Measurements from ENCODE around the gene PTPRC. TPM values are rescaled to one million over a fixed set of nuclear protein-coding genes. Genes with fewer than 3 reads are reported as not detected.

The PTPRC gene
- total RNA-seq, 1 experiment from 2014 or later, result 0.16 TPM

GRCh38 chr1:198755715-198756114 lies 116.9 kb downstream of the PTPRC start:
- no peak for DNase-seq (ENCODE audit: low read depth)

DNA sequence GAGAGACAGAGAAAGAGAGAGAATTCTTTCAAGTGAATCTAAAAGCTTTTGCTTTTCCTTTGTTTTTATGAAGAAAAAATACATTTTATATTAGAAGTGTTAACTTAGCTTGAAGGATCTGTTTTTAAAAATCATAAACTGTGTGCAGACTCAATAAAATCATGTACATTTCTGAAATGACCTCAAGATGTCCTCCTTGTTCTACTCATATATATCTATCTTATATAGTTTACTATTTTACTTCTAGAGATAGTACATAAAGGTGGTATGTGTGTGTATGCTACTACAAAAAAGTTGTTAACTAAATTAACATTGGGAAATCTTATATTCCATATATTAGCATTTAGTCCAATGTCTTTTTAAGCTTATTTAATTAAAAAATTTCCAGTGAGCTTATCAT lies 117.6 kb downstream of the PTPRC start:
- DNase-seq (ENCODE audit: low read depth), result no peak

DNA sequence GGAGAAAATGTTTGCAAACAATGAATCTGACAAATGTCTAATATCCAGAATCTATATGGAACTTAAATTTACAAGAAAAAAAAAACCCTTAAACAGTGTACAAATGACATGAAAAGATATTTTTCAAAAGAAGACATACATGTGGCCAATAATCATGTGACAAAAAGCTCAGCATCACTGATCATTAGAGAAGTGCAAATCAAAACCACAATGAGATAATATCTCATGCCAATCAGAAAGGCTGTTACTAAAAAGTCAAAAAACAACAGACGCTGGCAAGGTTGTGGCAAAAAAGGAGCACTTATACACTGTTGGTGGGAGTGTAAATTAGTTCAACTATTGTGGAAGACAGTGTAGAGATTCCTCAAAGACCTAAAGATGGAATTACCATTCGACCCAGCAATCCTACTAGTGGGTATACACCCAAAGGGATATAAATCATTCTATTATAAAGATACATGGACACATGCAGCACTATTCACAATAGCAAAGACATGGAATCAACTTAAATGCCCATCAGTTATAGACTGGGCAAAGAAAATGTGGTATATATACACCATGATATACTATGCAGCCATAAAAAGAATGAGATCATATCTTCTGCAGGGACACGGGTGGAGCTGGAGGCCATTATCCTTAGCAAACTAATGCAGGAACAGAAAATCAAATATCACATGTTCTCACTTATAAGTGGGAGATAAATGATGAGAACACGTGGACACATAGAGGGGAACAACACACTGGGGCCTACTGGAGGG lies 123.2 kb downstream of the PTPRC start:
- DNase-seq (ENCODE audit: low read depth), result no peak

DNA sequence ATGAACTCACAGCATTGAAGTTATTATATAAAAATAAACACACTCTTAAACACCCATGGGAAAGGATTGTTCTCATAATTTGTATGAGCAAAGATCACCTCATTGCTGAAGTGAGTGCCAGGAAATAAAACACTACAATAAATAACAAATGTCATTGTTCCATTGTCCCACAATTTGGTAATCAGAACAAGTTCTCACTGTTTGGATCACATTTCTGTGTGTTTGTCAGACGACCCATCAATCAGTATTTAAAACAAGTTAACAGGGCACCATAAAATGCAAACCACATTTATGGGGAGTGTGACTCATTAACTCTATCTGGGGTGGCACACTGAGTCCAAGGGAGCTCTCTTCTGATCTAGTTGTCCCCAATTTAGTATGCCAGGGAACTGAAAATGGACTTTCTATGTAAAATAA lies 124.5 kb downstream of the PTPRC start:
- peak; percentile 20 for DNase-seq (ENCODE audit: low read depth)

DNA sequence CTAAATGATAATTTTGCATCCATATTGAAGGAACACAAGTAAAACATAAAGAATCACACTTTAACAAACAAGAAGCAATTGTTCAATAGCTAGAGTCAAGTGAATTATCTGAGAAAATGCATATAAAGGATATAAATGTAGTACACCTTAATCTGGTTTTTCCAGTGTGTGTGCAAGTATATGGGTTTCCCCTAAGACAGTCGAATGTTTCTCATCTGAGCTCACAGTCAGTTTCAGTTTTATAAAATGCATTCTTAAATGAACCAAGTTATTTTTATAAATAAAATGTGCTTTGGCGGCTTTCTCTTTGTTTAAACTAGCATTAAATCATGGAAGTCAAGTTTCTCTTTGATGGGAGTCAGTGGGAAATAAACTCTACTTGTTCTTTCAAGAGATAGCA lies 125.9 kb downstream of the PTPRC start:
- DNase-seq (ENCODE audit: low read depth), result no peak

DNA sequence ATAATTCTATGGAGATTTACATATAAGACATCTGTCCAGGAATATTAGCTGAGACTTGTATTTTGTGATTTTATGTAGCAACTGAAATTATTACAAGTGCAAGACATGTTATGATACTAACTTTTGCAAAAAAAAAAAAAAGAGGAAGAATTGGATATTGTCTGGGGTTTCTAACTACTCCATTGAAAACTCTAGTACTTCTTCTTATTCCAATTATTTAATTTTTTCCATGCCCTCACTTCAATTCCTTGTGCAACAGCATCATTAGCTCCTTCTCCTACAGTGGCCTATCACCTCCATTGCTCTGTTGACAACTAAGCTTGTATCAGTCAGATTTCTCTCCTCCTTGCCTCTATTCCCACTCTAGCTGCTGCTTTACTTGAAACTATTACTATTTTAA lies 126.6 kb downstream of the PTPRC start:
- DNase-seq (ENCODE audit: low read depth), result no peak

- DNase-seq (ENCODE audit: low read depth), result peak; percentile 46
Measured at GRCh38 chr1:198771563-198772153, 132.8 kb downstream of the PTPRC start.

DNA sequence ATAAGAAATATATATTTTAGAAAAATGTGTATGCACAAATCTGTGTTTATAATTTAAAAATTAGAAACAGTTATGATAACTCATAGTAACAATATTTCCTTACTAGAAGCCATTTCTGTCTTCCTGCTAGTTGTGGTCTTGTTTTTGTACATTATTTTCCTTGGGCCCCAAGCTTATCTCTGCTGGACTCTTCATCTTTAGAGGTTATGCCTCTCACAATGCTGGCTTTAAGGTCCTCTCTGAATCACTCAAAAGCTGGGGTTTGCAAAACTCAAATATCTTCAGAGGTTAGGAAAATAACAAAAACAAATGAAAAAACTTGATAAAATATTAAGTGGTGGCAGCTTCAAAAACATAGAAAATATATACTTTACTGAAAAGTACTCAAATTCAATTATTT lies 133.8 kb downstream of the PTPRC start:
- no peak for DNase-seq (ENCODE audit: low read depth)

DNA sequence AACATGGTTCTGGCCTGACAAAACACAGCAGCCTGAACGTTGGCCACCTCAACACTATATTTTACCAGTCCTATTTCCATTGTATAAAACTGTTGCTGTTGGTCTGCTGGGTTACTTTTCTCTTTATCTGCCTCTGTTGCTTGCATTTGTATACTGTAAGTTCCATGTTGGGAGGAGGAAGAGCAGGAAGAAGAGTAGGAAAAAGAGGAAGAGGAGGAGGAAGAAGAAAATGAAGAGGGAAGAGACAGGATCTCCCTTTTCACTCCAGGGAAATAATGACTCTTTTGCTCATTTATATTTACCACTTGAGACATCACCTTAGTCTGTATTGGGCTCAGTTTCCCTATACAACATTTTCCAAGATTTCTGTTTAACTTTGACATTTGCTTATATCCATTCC lies 134.2 kb downstream of the PTPRC start:
- no peak for DNase-seq (ENCODE audit: low read depth)

DNA sequence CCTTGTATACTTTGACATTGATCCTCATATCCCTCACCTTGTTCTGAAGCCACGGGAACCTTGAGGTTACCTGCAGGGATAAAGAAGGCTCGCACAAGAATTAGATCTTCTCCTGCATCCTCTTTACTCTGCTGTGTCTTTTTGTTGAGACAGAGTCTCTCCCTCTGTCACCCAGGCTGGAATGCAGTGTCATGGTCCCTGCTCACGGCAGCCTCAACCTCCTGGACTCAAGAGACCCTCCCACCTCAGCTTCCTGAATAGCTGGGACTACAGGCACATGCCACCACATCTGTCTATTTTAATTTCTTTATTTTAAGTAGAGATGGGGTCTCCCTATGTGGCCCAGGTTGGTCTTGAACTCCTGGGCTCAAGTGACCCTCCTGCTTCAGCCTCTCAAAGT lies 134.7 kb downstream of the PTPRC start:
- DNase-seq (ENCODE audit: low read depth), result no peak

- DNase-seq (ENCODE audit: low read depth), result no peak
Measured at GRCh38 chr1:198774421-198774820, 135.6 kb downstream of the PTPRC start.

DNA sequence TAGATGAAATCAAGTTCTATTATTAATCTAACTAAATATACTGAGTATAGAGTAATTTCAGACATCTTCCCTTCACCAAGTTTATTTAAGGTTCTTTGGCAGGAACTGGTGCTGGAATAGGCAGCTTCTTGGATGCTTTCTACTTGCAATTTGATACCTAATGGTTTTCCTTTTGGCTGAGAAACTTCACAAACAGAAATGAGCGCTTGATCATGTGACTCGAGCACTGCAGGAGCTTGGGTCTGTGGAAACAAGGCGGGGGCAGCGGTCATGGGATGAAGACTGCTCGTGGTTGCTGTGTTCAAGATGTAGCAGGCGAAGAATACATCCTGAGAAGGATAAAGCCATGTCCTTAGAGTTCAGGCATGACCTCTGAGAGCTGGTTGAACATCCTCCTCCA lies 136.8 kb downstream of the PTPRC start:
- peak; percentile 30 for DNase-seq (ENCODE audit: low read depth)

DNA sequence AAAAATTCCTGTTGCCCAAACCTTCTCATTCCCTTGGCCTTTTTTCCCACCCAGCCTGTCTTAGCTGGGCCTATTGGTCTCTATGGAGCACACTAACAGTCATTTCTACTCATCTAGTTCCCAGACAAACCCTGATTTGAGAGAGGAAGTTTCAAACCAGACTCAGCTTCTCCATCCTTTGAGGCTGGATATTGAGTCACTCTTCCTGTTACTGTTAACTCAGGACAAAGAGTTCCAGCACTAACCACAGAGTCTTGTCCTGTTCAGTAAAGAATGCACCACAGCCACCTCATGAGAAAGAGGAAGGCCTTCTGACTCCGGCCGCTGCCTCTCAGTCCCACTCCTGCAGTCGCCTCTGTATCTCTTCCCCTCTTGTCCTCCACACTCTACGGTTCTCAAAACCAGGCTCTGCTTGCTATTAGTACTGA lies 137.8 kb downstream of the PTPRC start:
- DNase-seq (ENCODE audit: low read depth), result peak; percentile 98

- DNase-seq (ENCODE audit: low read depth), result no peak
Measured at GRCh38 chr1:198778049-198778448, 139.2 kb downstream of the PTPRC start.

- peak; percentile 68 for DNase-seq (ENCODE audit: low read depth)
Measured at GRCh38 chr1:198780376-198780775, 141.5 kb downstream of the PTPRC start.

DNA sequence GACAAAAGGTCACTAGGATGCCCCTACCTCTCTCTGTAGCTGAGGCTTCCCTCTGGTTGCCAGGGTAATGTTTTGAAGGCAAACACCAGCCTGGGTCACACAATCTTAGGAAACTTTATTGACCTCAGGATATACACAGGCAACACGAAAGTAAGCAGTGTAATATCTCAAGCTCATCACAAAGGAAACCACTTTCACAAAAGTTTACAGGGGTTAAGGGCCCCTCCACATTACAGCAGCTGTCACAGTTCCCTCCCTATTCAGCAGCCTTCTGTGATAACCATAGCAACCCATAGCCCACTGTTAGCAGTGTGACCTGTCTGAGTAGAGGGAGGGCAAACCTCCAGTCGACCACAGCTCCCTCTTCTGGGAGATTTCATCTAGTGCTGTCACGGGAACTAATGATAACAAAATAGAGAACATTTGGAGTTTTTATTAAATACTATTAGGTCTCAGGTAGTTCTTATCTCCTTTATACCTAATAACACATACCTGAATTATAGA lies 149.8 kb downstream of the PTPRC start:
- DNase-seq (ENCODE audit: low read depth), result peak; percentile 27

DNA sequence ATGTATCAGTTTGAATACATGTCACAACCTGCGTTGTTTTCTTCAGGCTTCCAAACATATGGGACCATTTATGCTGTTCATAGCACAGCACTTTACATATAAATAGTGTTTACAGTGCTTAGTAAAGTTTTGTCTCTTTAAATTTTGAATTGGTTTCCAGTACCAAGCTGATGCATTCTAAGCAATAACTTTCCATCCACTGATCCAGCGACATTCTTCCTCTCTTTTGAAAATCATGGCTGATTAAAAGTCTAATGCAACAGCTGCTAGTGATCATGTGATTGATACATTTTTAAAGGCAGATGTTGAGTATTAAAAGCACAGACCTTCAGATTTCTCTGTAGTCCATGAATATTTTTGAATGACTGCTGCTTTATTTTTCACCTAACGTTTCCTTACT lies 154.9 kb downstream of the PTPRC start:
- no peak for DNase-seq (ENCODE audit: low read depth)

DNA sequence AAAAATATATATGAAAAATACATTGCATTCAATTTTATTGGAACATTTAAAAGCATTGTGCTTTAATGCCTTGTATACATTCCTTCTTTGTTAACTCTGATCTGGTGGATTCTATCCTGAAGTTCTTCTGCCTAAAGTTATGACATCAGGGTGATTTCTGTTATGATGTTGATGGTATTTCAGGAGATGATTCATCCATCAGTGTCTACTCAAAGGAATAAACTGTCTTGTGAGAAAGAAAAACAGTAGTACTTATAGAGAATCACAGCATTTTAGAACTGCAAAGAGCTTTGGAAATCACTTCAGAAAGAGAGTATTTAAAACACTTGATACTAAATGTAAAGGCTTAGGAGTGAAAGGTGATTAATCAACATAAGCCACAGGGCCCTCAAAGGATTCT lies 155.7 kb downstream of the PTPRC start:
- peak; percentile 53 for DNase-seq (ENCODE audit: low read depth)

- DNase-seq (ENCODE audit: low read depth), result no peak
Measured at GRCh38 chr1:198797656-198798055, 158.8 kb downstream of the PTPRC start.

DNA sequence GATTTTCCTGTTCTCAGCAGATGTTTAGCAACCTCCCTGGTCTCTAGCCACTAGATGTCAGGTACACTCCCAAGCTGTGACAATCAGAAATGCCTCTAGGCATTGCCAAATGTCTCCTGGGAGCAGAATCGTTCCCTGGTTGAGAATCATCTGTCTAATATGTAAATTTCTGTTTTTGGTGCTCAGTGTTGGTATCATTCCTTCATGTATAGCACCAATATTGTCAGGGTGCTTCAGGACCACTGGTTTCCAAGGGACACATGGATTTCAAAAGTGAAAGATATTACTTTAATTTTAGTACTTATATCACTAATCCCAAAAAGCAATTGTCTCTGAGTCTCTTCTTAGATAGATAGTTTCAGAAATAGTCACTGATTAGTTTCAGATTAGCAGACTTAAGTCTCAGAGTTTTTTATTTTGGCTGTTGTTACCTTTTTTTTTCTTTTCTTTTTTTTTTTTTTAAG lies 160.1 kb downstream of the PTPRC start:
- DNase-seq (ENCODE audit: low read depth), result no peak

DNA sequence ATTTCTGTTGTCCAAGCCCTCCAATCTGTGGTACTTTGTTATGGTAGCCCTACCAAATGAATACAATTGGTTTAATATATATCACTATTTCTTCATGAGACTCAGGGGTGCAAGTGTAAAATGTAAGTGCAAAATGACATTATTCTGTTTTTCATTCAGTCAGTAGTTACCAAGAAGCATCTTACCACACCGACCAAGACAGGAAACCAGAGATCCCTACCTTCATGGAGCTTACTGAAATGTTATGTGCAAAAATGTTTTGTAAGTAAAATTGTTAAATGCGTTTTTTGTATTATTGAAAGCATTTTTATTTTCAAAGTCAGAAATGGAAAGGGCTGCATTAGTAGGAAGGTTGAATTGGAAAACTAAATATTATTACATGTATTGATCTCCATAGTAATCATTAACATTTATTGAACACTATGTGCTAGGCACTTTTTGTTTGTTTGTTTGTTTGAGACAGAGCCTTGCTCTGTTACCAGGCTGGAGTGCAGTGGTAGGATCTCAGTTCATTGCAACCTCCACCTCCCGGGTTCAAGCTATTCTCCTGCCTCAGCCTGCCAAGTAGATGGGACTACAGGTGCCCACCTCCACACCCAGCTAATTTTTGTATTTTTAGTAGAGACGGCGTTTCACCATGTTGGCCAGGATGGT lies 166.8 kb downstream of the PTPRC start:
- DNase-seq (ENCODE audit: low read depth), result no peak

GRCh38 chr1:198806861-198807260 lies 168.0 kb downstream of the PTPRC start:
- DNase-seq (ENCODE audit: low read depth), result no peak

All from HT1080 (cell line).